GM12872 (cell line): Measurements from ENCODE around the gene ESPN.

Source experiments
- CTCF ChIP-seq: IDR thresholded peaks from 3 replicates; pipeline ENCODE4 v1.5.1; 2011; ENCODE audit warnings: low read depth, mild to moderate bottlenecking, low read length, moderate library complexity; ENCODE audit not compliant: insufficient read depth

ESPN gene

DNA sequence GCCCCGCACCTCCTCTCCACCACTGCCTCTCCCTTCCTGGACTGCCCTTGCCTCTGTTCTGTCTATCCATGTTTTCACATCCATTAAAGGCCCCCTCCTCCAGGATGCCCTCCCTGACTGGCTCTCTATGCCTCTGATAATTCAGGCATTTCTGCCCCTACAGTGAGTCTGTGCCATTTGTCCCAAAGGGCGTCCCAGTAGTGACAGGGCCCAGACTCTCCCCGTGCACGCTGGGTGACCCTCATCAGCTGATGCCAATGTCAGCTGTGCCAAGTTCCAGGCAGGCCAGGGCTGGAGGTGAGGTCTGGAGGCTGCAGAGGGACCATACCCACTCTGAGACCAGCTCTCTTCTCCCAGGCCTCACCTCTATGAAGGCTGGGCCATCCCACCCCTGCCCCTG is 70.1 kb downstream of the ESPN start:
- TF ChIP-seq CTCF = no peak

DNA sequence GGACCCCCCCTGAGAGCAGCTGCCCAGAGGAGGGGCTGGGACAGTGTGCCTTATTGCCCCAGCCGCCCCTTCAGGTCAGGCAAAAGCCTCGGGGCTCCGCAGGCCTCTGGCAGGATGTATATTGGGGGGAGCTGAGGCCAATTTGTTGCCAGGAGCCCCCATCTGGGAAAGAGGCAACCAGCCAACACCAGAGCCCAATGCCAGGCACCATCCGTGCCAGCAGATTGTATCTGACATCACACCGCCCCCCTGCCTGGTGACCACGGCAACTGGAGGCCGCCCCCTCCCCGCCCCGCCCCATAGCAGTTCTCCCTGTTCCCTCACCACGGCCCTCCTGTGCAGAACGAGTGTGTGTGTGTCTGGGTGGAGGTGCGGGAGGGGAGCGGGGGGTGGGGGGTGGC is 70.5 kb downstream of the ESPN start:
- no peak for TF ChIP-seq CTCF

DNA sequence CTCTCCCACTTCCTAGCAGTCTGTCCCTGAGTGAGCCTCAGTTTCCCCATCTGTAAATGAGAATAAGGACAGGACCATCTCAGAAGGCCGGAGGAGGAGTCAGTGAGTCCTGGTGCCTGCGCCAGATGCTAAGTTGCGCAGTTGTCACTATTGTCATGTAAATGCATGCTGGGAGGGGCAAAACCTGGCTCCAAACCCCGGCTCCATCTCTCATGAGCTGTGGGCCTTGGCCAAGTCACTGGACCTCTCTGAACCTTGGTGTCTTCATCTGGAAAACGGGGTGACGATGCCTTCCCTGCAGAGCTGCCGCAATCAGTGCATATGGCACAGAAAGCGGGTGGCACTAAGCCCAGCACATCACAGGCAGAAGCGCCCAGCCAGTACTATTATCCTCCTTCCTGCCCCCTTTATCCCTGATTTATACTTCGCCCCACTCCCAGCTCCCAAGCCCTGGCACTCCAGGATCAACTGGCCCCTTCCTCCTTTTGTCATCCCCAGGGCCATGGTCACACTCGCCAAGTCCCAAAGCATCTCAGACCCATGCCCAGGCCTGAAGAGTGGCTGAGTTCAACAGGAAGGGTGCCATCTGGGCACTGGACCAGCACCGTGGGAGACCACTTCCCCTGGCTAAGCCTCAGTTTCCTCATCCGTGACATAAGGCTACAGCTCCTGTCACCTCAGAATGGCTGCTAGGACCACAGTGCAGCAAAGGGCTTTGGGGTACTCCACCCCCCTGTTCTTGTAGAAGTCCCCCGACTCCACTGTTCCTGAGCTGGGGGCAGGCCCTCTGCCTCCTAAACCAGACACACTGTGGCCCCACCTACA is 71.2 kb downstream of the ESPN start:
- no peak for TF ChIP-seq CTCF

- no peak for TF ChIP-seq CTCF
These were observed 71.8 kb downstream of the ESPN start for GRCh38 chr1:6496365-6496721.

- TF ChIP-seq CTCF = no peak
These were observed 72.3 kb downstream of the ESPN start for GRCh38 chr1:6496890-6497214.

DNA sequence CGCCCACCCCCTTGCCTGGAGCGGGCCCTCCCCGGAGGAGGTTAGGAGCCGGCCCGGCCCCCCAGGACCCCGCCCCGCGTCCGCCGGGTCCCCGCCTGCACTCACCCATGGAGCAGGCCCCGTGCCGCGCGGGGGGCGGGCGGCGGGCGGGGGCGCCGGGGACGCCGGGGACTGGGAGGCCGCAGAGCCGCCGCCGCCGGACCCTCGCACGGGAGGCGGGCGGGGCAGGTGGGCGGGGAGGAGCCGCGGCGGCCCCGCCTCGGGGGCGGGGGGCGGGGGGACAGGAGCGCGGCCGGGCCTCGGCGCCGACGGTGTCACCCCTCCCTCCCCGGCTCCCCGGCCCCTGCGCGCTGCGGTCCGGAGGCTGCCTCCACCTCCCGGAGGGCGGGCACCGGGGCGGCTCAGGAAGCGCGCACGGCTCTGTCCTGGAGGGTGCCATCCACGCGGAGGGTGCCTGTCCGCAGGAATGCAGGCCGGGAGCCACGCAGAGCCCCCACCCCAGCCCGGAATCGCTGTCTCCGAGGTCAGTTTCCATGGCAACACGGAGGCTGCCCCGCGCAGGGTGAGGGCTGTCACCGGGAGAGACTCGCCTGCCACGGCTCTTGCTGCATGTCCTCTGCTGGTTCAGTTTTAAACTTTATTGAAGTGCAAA is 72.8 kb downstream of the ESPN start:
- no peak for TF ChIP-seq CTCF

- no peak for TF ChIP-seq CTCF
These were observed 73.4 kb downstream of the ESPN start for GRCh38 chr1:6497867-6498575.
